GM12801 (cell line): ENCODE data around the gene PPP1R1B.

Experiments used
- TF ChIP-seq, protein P1 (sequence below): IDR thresholded peaks from one replicate; pipeline ENCODE4 v1.5.1; 2011; ENCODE audit warnings: control low read depth; ENCODE audit not compliant: insufficient read length; ENCODE audit errors: extremely low read depth

The PPP1R1B gene

DNA sequence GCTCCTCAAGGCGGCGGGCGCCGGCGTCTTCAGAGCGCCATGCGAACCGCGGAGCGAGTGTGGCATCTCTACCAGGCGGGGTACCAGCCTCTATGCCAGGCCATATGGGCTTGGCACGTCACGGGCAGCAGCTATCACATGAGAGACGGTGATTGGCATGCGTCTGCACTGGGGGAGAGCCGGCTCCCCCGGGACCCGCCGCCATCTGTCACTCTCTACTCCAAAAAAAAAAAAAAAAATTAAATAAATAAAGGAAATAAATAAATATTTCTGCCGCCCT lies 19.0 kb upstream of the PPP1R1B start, which contains the start of gene NEUROD2:
Gene NEUROD2, minus strand, starts transcription at position 70 of the 280 bp plus-strand sequence. CDS start 1,321 bp downstream, outside the sequence.
- TF ChIP-seq, protein P1, sequence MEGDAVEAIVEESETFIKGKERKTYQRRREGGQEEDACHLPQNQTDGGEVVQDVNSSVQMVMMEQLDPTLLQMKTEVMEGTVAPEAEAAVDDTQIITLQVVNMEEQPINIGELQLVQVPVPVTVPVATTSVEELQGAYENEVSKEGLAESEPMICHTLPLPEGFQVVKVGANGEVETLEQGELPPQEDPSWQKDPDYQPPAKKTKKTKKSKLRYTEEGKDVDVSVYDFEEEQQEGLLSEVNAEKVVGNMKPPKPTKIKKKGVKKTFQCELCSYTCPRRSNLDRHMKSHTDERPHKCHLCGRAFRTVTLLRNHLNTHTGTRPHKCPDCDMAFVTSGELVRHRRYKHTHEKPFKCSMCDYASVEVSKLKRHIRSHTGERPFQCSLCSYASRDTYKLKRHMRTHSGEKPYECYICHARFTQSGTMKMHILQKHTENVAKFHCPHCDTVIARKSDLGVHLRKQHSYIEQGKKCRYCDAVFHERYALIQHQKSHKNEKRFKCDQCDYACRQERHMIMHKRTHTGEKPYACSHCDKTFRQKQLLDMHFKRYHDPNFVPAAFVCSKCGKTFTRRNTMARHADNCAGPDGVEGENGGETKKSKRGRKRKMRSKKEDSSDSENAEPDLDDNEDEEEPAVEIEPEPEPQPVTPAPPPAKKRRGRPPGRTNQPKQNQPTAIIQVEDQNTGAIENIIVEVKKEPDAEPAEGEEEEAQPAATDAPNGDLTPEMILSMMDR = no peak

DNA sequence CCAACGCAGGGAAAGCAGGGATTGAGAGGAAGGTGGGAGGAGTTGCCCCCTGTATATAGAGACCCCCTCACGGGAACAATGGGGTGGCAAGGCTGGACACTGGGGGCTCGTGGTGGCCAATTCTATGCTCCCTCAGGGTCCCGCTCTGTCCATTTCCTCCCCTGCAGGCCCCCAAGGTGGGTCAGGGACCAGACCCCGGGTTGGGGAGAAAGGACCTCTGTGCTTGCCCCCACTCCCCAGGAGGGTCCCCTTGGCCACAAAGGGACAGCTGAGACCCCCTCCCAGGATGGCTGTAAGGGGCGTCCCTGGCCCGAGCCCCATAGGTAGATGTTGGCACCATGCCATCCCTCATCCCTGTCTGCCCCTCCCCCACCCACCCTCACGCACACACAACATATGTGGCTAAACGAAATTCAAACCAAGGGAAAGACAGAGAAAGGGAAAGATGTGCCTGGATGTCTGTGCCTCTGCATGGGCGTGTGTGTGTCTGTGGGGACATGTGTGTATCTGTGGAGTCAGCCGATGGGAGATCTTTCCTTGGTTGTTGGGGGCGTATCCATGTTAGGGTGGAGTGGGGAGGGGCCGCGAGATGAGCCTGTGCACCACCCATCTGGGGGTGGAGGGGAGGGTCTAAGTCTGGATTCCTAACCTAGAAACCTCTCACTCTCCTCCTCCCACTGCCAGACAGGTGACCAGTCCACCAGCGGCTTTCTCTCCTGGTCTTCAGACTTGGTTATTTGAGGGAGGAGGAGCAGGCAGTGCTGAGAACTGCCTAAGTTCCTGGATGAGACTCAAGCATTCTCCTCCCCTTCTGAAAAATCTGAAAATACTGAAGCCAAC lies 18.4 kb upstream of the PPP1R1B start:
- TF ChIP-seq, protein P1 = no peak

DNA sequence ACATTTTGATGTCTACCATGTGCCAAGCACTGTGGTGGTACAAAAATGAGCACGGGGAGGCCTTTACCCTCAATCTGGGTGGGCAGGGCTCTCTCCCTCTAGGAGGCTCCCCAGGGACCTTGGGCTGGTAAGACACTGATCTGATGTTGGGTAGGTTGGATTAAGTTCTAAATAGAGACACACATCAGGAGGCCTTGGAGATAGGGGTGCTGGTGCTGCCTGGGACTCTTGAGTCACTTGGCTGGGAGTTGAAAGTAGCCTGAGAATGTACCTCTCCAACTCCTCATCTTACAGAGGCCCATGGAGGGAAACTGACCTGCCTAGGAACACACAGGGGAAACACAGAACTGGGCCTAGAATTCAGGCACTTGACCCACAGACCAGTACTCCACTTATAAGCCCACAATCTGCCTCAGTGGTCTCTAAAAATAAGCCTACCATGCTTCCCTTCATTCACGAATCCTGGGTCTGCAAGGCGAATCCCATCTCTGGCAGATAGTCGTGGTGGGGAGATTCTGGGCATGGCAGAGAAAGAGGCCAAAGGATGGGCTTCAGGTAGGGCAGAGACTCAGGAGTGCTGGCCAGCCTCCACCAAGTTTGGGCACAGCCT lies 17.2 kb upstream of the PPP1R1B start:
- TF ChIP-seq, protein P1 = no peak

DNA sequence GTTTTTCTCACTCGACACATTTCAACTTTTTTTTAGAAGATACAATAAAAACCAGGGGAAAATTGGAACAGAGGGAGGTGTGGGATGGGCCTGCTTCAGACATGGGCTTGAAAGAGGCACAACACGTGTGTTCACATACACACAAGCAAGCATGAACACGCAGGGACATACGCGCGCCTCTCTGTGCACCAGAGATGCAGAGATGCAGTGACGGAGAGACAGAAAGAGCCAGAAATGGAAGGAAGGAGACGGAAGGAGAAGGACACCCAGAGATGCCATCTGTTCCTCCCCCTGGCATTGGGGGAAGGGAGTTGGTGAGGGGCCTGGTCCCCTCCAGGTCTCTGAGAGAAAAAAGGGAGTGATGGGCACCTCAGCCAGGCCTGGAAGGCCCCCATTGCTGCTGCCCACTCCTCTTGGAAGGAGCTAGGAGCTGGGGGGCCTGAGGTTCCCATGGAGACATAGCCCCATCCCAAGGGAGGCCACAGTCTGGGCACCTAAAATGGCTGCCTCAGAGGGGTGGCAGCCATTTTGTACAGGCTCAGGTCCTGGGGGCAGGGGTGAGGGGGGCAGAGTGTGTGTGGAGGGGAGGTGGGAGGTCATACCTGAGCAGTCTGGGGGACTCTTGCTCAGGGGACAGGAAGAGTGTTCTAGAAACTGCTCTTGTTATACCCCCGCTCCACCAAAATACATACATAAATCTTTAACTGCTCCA lies 15.2 kb upstream of the PPP1R1B start:
- TF ChIP-seq, protein P1 = no peak

DNA sequence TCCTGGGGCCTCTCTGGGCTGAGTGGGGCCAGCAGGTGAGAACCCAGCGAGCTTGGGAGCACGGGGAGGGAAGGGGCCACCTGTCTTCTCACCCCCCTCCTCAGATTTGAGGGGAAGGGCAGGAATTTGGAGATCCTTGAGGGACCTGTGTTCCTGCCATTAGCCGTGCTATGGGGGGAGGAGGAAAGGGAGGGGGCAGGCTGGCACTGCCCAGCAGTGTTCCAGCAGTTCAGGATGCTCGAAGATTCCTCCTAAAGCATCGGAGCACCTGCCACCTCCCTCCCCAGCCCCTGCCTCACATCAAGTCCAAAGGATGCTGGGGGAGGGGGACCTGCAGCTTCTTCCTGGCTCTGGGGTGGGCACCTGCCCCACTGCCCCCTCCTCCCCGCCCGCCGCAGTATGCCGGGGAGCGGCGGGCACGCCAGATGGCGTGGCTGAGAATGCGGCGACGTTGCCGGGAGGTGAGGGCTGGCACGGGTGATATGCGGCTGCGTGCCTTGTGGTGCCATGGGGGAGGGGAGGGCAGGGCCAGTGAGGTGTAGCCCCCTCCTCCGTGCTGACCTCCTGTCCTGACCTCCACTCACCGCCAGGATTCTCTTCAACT lies 14.4 kb upstream of the PPP1R1B start:
- TF ChIP-seq, protein P1 = no peak

DNA sequence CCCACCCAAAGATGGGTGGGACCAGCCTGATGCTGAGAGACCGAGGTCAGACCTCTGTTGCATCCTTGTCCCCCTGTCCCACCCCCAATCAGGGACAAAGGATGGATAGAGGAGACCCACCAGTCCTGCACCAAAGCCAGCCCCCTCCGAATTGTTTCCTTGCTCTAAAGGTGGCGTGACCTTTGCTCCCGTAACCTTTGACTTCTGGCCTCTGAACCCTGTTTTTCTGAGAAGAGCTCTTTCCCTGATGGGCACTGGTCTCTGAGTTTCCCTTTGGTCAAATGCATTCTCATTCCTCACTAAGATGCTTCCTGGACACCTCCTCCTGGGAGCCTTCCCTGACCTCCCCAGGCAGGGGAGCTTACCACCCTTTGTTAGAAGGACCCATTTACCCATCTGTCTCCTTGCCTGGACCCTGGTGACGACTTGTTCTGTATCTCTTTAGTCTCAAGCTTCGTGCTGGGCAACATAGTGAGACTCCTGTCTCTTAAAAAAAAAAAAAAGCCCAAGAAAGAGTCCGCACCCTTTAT lies 13.8 kb upstream of the PPP1R1B start:
- TF ChIP-seq, protein P1 = no peak

DNA sequence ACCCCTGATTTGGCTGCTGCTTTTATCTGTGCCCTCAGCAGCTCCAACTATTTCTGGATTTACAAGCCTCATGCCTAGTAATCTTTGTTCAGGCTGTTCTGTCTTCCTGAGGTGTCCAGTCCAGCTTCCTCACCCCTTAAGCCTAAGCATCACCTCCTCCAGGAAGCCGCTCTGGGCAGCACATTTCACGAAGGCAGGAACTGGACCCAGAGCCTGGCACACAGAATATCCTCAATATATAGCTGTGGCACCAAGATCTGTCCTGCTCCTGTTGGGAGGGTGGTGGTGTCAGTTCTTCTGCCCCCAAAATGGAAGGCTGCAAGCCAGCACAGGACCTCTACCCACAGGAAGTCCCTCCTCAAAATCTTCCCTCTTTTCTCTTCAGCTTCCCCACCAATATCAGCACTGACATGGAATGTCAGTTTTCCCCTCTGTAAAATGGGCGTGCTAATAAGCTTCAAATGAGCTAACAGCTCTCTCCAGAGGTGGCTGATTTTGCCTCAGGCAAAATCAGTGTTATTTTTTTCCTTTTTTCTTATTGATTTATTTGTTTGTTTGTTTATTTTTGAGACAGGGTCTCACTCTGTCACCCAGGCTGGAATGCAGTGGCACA lies 12.1 kb upstream of the PPP1R1B start:
- TF ChIP-seq, protein P1 = no peak
